GM23338 (cell line): ENCODE measurements around the gene NPLOC4. TPM values are rescaled to one million over a fixed set of nuclear protein-coding genes. Genes with fewer than 3 reads are reported as not detected.

Experiments used
- ATAC-seq: fragments of 200-7000 bp; cut with Tn5 transposase; 3 replicates; pipeline ENCODE4 v1.9.1; 2020
- DNase-seq: peaks from one replicate; pipeline ENCODE4 v3.0.0-alpha.2; 2015; ENCODE audit warnings: low spot score
- H2AFZ ChIP-seq: fragments of 200-600 bp; sonication (generic); 2 replicates; pipeline ENCODE4 v1.8.0; 2016; ENCODE audit warnings: antibody characterized with exemption, mild to moderate bottlenecking, moderate library complexity
- H3F3A ChIP-seq: fragments of 200-600 bp; sonication (generic); replicated peaks from 2 replicates; pipeline ENCODE4 v1.8.0; 2017; ENCODE audit warnings: antibody characterized with exemption, mixed run types, low read depth
- H3K27ac ChIP-seq: fragments of 200-600 bp; sonication (generic); 2 replicates; pipeline ENCODE4 v1.6.1; 2016; ENCODE audit warnings: low read depth
- H3K27me3 ChIP-seq: fragments of 200-600 bp; sonication (generic); 2 replicates; pipeline ENCODE4 v1.8.0; 2016; ENCODE audit warnings: mild to moderate bottlenecking, mixed run types, moderate library complexity; ENCODE audit not compliant: insufficient read depth
- H3K36me3 ChIP-seq: fragments of 200-600 bp; sonication (generic); 2 replicates; pipeline ENCODE4 v1.8.0; 2016; ENCODE audit warnings: mild to moderate bottlenecking; ENCODE audit not compliant: insufficient read depth
- H3K4me1 ChIP-seq: fragments of 200-600 bp; sonication (generic); 2 replicates; pipeline ENCODE4 v1.8.0; 2016; ENCODE audit warnings: mild to moderate bottlenecking, moderate library complexity; ENCODE audit not compliant: insufficient read depth
- H3K4me2 ChIP-seq: fragments of 200-600 bp; sonication (generic); 2 replicates; pipeline ENCODE4 v1.7.1; 2017; ENCODE audit warnings: mixed run types
- H3K4me3 ChIP-seq: fragments of 200-600 bp; sonication (generic); 2 replicates; pipeline ENCODE4 v1.6.1; 2016; ENCODE audit warnings: mixed run types
- H3K79me2 ChIP-seq: fragments of 200-600 bp; sonication (generic); replicated peaks from 2 replicates; pipeline ENCODE4 v1.8.0; 2017; ENCODE audit warnings: mild to moderate bottlenecking; ENCODE audit not compliant: insufficient read depth
- H3K9me2 ChIP-seq: fragments of 200-600 bp; sonication (generic); 2 replicates; pipeline ENCODE4 v1.8.0; 2017; ENCODE audit not compliant: insufficient read depth
- H4K20me1 ChIP-seq: fragments of 200-600 bp; sonication (generic); replicated peaks from 2 replicates; pipeline ENCODE4 v1.8.0; 2017; ENCODE audit warnings: mild to moderate bottlenecking; ENCODE audit not compliant: insufficient read depth
- H3K27ac Mint-ChIP-seq: 2 replicates; pipeline ENCODE4 v1.8.0; 2020; ENCODE audit warnings: inconsistent platforms, mild to moderate bottlenecking, moderate library complexity, mixed read lengths
- H3K27me3 Mint-ChIP-seq: 3 replicates; pipeline ENCODE4 v1.8.0; 2022; ENCODE audit warnings: low read depth, mild to moderate bottlenecking, moderate library complexity, mixed read lengths, inconsistent platforms; ENCODE audit not compliant: insufficient read depth, poor library complexity
- H3K36me3 Mint-ChIP-seq: 3 replicates; pipeline ENCODE4 v1.8.0; 2021; ENCODE audit warnings: low read depth, mild to moderate bottlenecking, inconsistent platforms, moderate library complexity, mixed read lengths
- H3K4me1 Mint-ChIP-seq: 3 replicates; pipeline ENCODE4 v1.8.0; 2020; ENCODE audit warnings: mild to moderate bottlenecking, inconsistent platforms, mixed read lengths
- H3K4me3 Mint-ChIP-seq: 3 replicates; pipeline ENCODE4 v1.8.0; 2021; ENCODE audit warnings: moderate library complexity, mild to moderate bottlenecking, inconsistent platforms, mixed read lengths
- H3K9me3 Mint-ChIP-seq: 3 replicates; pipeline ENCODE4 v1.8.0; 2020; ENCODE audit warnings: moderate library complexity, mild to moderate bottlenecking, inconsistent platforms, mixed read lengths
- EZH2 ChIP-seq: fragments of 200-600 bp; sonication (generic); IDR thresholded peaks from one replicate; pipeline ENCODE4 v1.8.0; 2017; ENCODE audit warnings: antibody characterized with exemption, mild to moderate bottlenecking, low read depth; ENCODE audit not compliant: unreplicated experiment
- POLR2AphosphoS5 ChIP-seq: IDR thresholded peaks from 2 replicates; pipeline ENCODE4 v1.6.1; 2016; ENCODE audit warnings: antibody characterized with exemption, low read depth
- REST ChIP-seq: IDR thresholded peaks from one replicate; pipeline ENCODE4 v1.6.1; 2018; ENCODE audit warnings: antibody characterized with exemption; ENCODE audit not compliant: unreplicated experiment
- ZNF462 ChIP-seq: fragments of 250-450 bp; sonication (Bioruptor Pico); IDR thresholded peaks from 2 replicates; pipeline ENCODE4 v1.5.0; 2020; ENCODE audit warnings: mild to moderate bottlenecking, moderate library complexity
- polyA plus RNA-seq: library from polyadenylated mRNA; unstranded; fragments of >200 nt; fragmentation: Nextera tagmentation; extraction: Ambion mirVana; gene quantifications from 2 replicates; pipeline ENCODE4 v1.2.1, GENCODE V29; 2016
- total RNA-seq: library from RNA; depleted of rRNA; stranded (reverse); fragments of >200 nt; shearing (Covaris generic); gene quantifications from 2 replicates; pipeline ENCODE4 v1.2.3, GENCODE V29; 2014

The NPLOC4 gene
- total and polyA plus RNA-seq, 2 experiments from 2014 or later, result 24.1 to 79.1 TPM

GRCh38 chr17:81511554-81511803 lies 125.4 kb downstream of the NPLOC4 start (continued):
- TF ChIP-seq REST (no peak), POLR2AphosphoS5 (no peak), EZH2 (no peak)

GRCh38 chr17:81510785-81511553 lies 125.9 kb downstream of the NPLOC4 start:
- no peaks in the 10 kb centered on the region for H3K27me3 ChIP-seq

More at GRCh38 chr17:81510785-81511553, 125.9 kb downstream of the NPLOC4 start:
- peak overlapping the region; percentile 96 for H3K4me2 ChIP-seq
- H3K9me2 ChIP-seq, result no peaks in the 10 kb centered on the region
- peaks cover 39% of the 10 kb centered on the region for H4K20me1 ChIP-seq
- H3K4me1 Mint-ChIP-seq, result peaks cover 23% of the 10 kb centered on the region
- H3K27me3 Mint-ChIP-seq, result peaks cover 64% of the 10 kb centered on the region
- H3K79me2 ChIP-seq, result peaks cover 44% of the 10 kb centered on the region
- H3K36me3 Mint-ChIP-seq, result peaks cover 50% of the 10 kb centered on the region
- DNase-seq (no peak), ATAC-seq (no peak)
- TF ChIP-seq ZNF462 (CRISPR knock-in tag) (no peak), POLR2AphosphoS5 (peak; percentile 65)
- no peak overlapping the region for H2AFZ ChIP-seq
- peaks cover 53% of the 10 kb centered on the region for H3F3A ChIP-seq
- H3K9me3 Mint-ChIP-seq, result peaks cover 42% of the 10 kb centered on the region
- H3K4me1 ChIP-seq, result peaks cover 15% of the 10 kb centered on the region
- peak overlapping the region; percentile 69 for H3K27ac ChIP-seq
- H3K4me3 ChIP-seq, result peak overlapping the region; percentile 97
- peaks cover 36% of the 10 kb centered on the region for H3K36me3 ChIP-seq
- peak overlapping the region; percentile 98 for H3K4me3 Mint-ChIP-seq
- H3K27ac Mint-ChIP-seq, result peak overlapping the region; percentile 91
